Fibroblast of lung (primary cell): ENCODE data around the gene ZC3H13. TPM values are rescaled to one million over a fixed set of nuclear protein-coding genes. Genes with fewer than 3 reads are reported as not detected.
A peak's percentile ranks its signal among the peaks of the same experiment; 100 is the strongest.

Experiments used
- DNase-seq, 2 donors: peaks; one replicate each; pipeline versions ENCODE4 v3.0.0 to v3.0.0-alpha.2; 2010; ENCODE audit warnings: low read depth in 2 of 2
- H2AFZ ChIP-seq: 2 replicates; pipeline ENCODE4 v1.5.1; 2012; ENCODE audit warnings: low read length, control low read depth, inconsistent platforms
- H3K27ac ChIP-seq: 2 replicates; pipeline ENCODE4 v1.5.1; 2011; ENCODE audit warnings: low read length, control low read depth; ENCODE audit not compliant: insufficient read depth
- H3K27me3 ChIP-seq: 2 replicates; pipeline ENCODE4 v1.5.1; 2011; ENCODE audit warnings: mild to moderate bottlenecking, low read length; ENCODE audit not compliant: control insufficient read depth, insufficient read depth
- H3K36me3 ChIP-seq: 2 replicates; pipeline ENCODE4 v1.5.1; 2011; ENCODE audit warnings: low read length; ENCODE audit not compliant: control insufficient read depth, insufficient read depth
- H3K4me1 ChIP-seq: 2 replicates; pipeline ENCODE4 v1.5.1; 2011; ENCODE audit warnings: low read length; ENCODE audit not compliant: control insufficient read depth, insufficient read depth; ENCODE audit errors: extremely low read depth
- H3K4me2 ChIP-seq: 2 replicates; pipeline ENCODE4 v1.5.1; 2011; ENCODE audit warnings: low read length, control low read depth; ENCODE audit not compliant: insufficient read depth; ENCODE audit errors: extremely low read depth
- H3K4me3 ChIP-seq, 4 experiments: fragments of 200-600 bp in 1 of 4; sonication (generic) in 1 of 4; replicated peaks in 1 of 4; 2 replicates each; pipeline ENCODE4 v1.5.1; 2011 to 2016; ENCODE audit warnings: low read length in 4 of 4, low read depth in 3 of 4, mild to moderate bottlenecking in 3 of 4, control low read depth in 2 of 4, inconsistent platforms in 1 of 4, mixed read lengths in 1 of 4; ENCODE audit not compliant: insufficient read depth in 1 of 4; ENCODE audit errors: control extremely low read depth in 1 of 4
- H3K79me2 ChIP-seq: 2 replicates; pipeline ENCODE4 v1.5.1; 2012; ENCODE audit warnings: mild to moderate bottlenecking, low read length, inconsistent platforms; ENCODE audit not compliant: control insufficient read depth, insufficient read depth
- H3K9ac ChIP-seq: 2 replicates; pipeline ENCODE4 v1.5.1; 2011; ENCODE audit warnings: mild to moderate bottlenecking, low read length, control low read depth; ENCODE audit not compliant: insufficient read depth
- H3K9me3 ChIP-seq: 2 replicates; pipeline ENCODE4 v1.5.1; 2012; ENCODE audit warnings: low read depth, low read length; ENCODE audit not compliant: control insufficient read depth, insufficient read depth
- H4K20me1 ChIP-seq: 2 replicates; pipeline ENCODE4 v1.5.1; 2011; ENCODE audit warnings: low read length; ENCODE audit not compliant: control insufficient read depth, insufficient read depth; ENCODE audit errors: extremely low read depth
- EZH2 ChIP-seq: IDR thresholded peaks from 2 replicates; pipeline ENCODE4 v1.5.1; 2012; ENCODE audit warnings: low read length, control low read depth, mild to moderate bottlenecking; ENCODE audit errors: missing control alignments
- polyA plus RNA-seq, 2 donors: library from polyadenylated mRNA; depleted of rRNA in 1 of 2; stranded (reverse) in 1 of 2; unstranded in 1 of 2; fragments of >200 nt; gene quantifications; 2 replicates each; pipeline ENCODE4 v1.2.1, GENCODE V29; 2011 to 2012; ENCODE audit warnings: missing spikeins in 1 of 2
- total RNA-seq: library from RNA; depleted of rRNA; stranded (reverse); fragments of >200 nt; gene quantifications from 2 replicates; pipeline ENCODE4 v1.2.1, GENCODE V29; 2014
- TF ChIP-seq, protein P1 (sequence below), 2 donors: IDR thresholded peaks in 1 of 2; conservative IDR thresholded peaks in 1 of 2; 1 replicate in 1 of 2; 2 replicates in 1 of 2; pipeline ENCODE4 v1.5.1; 2011 to 2012; ENCODE audit warnings: low read length in 2 of 2, control low read depth in 1 of 2, inconsistent platforms in 1 of 2, low read depth in 1 of 2, mild to moderate bottlenecking in 1 of 2

The ZC3H13 gene
- total and polyA plus RNA-seq, 2 donors (not counting 1 experiment from before 2014, with no cell fraction given) = 4.5 to 21.8 TPM

DNA sequence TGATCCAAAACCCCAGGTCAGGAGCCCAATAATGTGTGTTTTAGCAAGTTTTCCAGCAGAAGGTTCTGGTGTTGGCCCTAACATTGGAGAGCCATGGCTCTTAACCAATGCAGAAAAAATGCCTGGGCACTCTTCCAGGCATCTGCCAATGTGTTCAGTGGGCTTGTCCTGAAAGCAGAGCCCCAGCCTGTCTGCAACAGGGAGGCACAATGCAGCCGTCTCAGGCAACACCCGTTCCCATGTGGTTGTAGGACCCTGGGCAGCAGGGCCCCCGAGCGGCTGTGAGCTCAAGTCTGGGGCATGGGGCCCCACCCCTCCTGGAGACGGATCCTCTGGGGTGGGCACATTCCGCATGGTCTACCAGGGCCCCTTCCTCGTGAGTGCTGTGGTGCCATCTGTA, 142.9 kb downstream of the ZC3H13 start:
- Histone ChIP-seq H2AFZ (no peak overlapping the region), H3K27ac (no peak overlapping the region), H3K9me3 (no peaks in the 10 kb centered on the region), H3K9ac (no peak overlapping the region), H3K36me3 (no peaks in the 10 kb centered on the region), H3K4me3 (no peak overlapping the region), H4K20me1 (no peaks in the 10 kb centered on the region), H3K4me2 (no peak overlapping the region), H3K27me3 (no peaks in the 10 kb centered on the region), H3K79me2 (no peaks in the 10 kb centered on the region), H3K4me1 (no peaks in the 10 kb centered on the region)
- DNase-seq = peak in 1 of 2 donors; percentile 2
- TF ChIP-seq EZH2 = no peak
- TF ChIP-seq, protein P1, sequence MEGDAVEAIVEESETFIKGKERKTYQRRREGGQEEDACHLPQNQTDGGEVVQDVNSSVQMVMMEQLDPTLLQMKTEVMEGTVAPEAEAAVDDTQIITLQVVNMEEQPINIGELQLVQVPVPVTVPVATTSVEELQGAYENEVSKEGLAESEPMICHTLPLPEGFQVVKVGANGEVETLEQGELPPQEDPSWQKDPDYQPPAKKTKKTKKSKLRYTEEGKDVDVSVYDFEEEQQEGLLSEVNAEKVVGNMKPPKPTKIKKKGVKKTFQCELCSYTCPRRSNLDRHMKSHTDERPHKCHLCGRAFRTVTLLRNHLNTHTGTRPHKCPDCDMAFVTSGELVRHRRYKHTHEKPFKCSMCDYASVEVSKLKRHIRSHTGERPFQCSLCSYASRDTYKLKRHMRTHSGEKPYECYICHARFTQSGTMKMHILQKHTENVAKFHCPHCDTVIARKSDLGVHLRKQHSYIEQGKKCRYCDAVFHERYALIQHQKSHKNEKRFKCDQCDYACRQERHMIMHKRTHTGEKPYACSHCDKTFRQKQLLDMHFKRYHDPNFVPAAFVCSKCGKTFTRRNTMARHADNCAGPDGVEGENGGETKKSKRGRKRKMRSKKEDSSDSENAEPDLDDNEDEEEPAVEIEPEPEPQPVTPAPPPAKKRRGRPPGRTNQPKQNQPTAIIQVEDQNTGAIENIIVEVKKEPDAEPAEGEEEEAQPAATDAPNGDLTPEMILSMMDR (conservative IDR thresholded peaks at IDR 0.05 in 1 of 2, IDR thresholded peaks at IDR 0.05 in 1 of 2; ENCODE audit: low read depth in 1 of 2, low read length in 2 of 2) = no peak

DNA sequence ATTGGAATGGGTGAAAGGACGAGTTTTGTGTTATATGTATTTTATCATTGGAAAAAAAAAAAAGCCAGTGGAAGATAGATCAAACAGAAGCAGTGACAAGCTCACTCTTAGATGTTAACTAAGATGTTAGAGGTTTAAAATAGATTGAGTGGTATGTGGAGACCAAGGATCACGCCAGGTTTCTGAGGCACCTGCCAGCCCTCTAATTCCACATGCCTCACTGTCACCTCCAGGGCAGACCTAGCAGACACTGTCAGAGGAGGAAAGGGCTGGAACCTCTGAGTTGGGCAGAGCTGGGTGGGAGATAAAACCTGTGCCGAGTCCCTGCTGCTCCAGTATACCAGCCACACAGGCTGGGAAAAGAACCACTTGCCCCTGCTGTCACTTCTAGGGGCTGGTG, 143.5 kb downstream of the ZC3H13 start:
- Histone ChIP-seq H3K27ac (no peak overlapping the region), H3K4me2 (no peak overlapping the region), H3K79me2 (no peaks in the 10 kb centered on the region), H3K27me3 (no peaks in the 10 kb centered on the region), H2AFZ (no peak overlapping the region), H3K36me3 (no peaks in the 10 kb centered on the region), H3K4me3 (no peak overlapping the region), H3K9me3 (no peaks in the 10 kb centered on the region), H3K9ac (no peak overlapping the region), H3K4me1 (no peaks in the 10 kb centered on the region), H4K20me1 (no peaks in the 10 kb centered on the region)
- TF ChIP-seq EZH2 = no peak
- TF ChIP-seq, protein P1 (conservative IDR thresholded peaks at IDR 0.05 in 1 of 2, IDR thresholded peaks at IDR 0.05 in 1 of 2; ENCODE audit: low read depth in 1 of 2, low read length in 2 of 2) = no peak
- DNase-seq = no peak

DNA sequence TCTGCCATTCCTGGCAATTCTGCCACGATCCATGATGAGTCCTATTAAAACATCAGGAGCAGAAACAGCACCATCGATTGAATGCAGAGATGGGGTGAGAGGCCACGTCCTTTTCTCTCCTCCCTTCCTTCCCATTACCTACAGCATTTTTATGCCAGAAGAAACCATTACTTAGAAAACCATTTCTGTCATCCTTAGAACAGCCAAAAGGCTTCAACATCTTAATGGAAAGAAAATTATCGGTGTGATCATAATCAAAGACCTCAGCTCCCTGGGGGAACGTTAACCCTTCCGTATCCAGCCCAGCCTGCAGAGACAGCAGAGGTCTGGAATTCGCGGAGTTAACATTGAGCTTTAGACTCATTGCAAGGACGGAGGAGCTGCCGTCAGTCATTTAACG, 145.0 kb downstream of the ZC3H13 start:
- H3K4me1 ChIP-seq = no peaks in the 10 kb centered on the region
- TF ChIP-seq, protein P1 (conservative IDR thresholded peaks at IDR 0.05 in 1 of 2, IDR thresholded peaks at IDR 0.05 in 1 of 2; ENCODE audit: low read depth in 1 of 2, low read length in 2 of 2) = no peak
- no peak for TF ChIP-seq EZH2
- H3K9ac ChIP-seq = no peak overlapping the region
- no peaks in the 10 kb centered on the region for H4K20me1 ChIP-seq
- H3K79me2 ChIP-seq = no peaks in the 10 kb centered on the region
- H3K9me3 ChIP-seq = no peaks in the 10 kb centered on the region
- H3K36me3 ChIP-seq = no peaks in the 10 kb centered on the region
- H3K4me3 ChIP-seq = no peak overlapping the region
- no peak overlapping the region for H2AFZ ChIP-seq
- no peaks in the 10 kb centered on the region for H3K27me3 ChIP-seq
- no peak for DNase-seq
- no peak overlapping the region for H3K27ac ChIP-seq
- no peak overlapping the region for H3K4me2 ChIP-seq

Other genes starting within 250 kb of the ZC3H13 start
- not detected in 2 replicates for gene SIAH3, start 201.0 kb downstream of the ZC3H13 start, total RNA-seq
- gene SIAH3, start 201.0 kb downstream of the ZC3H13 start, polyA plus RNA-seq = not detected in 2 replicates
- not detected in 2 replicates for gene CPB2, start 52.3 kb upstream of the ZC3H13 start, total RNA-seq
- not detected in 2 replicates for gene CPB2, start 52.3 kb upstream of the ZC3H13 start, polyA plus RNA-seq
- under 0.01 and 0.51 TPM in 2 replicates for gene LCP1, start 129.4 kb upstream of the ZC3H13 start, total RNA-seq
- 0.06 and 0.10 TPM in 2 replicates for gene LCP1, start 129.4 kb upstream of the ZC3H13 start, polyA plus RNA-seq
- gene LRRC63, start 159.2 kb upstream of the ZC3H13 start, total RNA-seq = under 0.01 and 0.17 TPM in 2 replicates
- gene LRRC63, start 159.2 kb upstream of the ZC3H13 start, polyA plus RNA-seq = 0.03 TPM in 1 of 2 replicates, not detected in the other